Glutamatergic neuron (in vitro differentiated cells): ENCODE results near the gene PLD1. TPM values are rescaled to one million over a fixed set of nuclear protein-coding genes. Genes with fewer than 3 reads are reported as not detected.
"Not testable (repeated sequence)": the region's sequence is repeated elsewhere in the genome, so short reads cannot be mapped to it uniquely, and the experiment has no call there.

Experiments
- DNase-seq: peaks from one replicate; pipeline ENCODE4 v3.0.0; 2022
- H3K27ac Mint-ChIP-seq: one replicate; pipeline ENCODE4 v1.8.0; 2020; ENCODE audit warnings: mild to moderate bottlenecking, mixed read lengths, inconsistent platforms; ENCODE audit not compliant: unreplicated experiment
- H3K27me3 Mint-ChIP-seq: one replicate; pipeline ENCODE4 v1.8.0; 2020; ENCODE audit warnings: mild to moderate bottlenecking, moderate library complexity, mixed read lengths, inconsistent platforms; ENCODE audit not compliant: unreplicated experiment
- H3K36me3 Mint-ChIP-seq: one replicate; pipeline ENCODE4 v1.8.0; 2020; ENCODE audit warnings: mild to moderate bottlenecking, mixed read lengths, inconsistent platforms; ENCODE audit not compliant: unreplicated experiment
- H3K4me1 Mint-ChIP-seq: one replicate; pipeline ENCODE4 v1.8.0; 2020; ENCODE audit warnings: mild to moderate bottlenecking, low read depth, mixed read lengths, inconsistent platforms; ENCODE audit not compliant: unreplicated experiment
- H3K4me3 Mint-ChIP-seq: one replicate; pipeline ENCODE4 v1.8.0; 2020; ENCODE audit warnings: mild to moderate bottlenecking, mixed read lengths, inconsistent platforms; ENCODE audit not compliant: unreplicated experiment
- H3K9me3 Mint-ChIP-seq: one replicate; pipeline ENCODE4 v1.8.0; 2020; ENCODE audit warnings: mild to moderate bottlenecking, moderate library complexity, mixed read lengths, inconsistent platforms; ENCODE audit not compliant: unreplicated experiment
- total RNA-seq: library from RNA; stranded (reverse); fragmentation: NEBNext Ultra II Directional; extraction: Animal tissue kit (Norgen Biotek cat#: 25700); gene quantifications from one replicate; pipeline ENCODE4 v1.2.1, GENCODE V29; 2021; ENCODE audit not compliant: unreplicated experiment
- TF ChIP-seq, protein P1 (sequence below): fragments of 200-600 bp; sonication (generic); IDR thresholded peaks from one replicate; pipeline ENCODE4 v1.5.0; 2021; ENCODE audit not compliant: partially characterized antibody, unreplicated experiment

PLD1 gene
- total RNA-seq, 1 donor from 2014 or later, result 0.61 TPM

- H3K36me3 Mint-ChIP-seq, result no peaks in the 10 kb centered on the region
- no peak overlapping the region for H3K27ac Mint-ChIP-seq
- H3K9me3 Mint-ChIP-seq, result peaks cover 2% of the 10 kb centered on the region
- H3K4me1 Mint-ChIP-seq, result no peaks in the 10 kb centered on the region
- DNase-seq, result no peak
- H3K4me3 Mint-ChIP-seq, result no peak overlapping the region
- TF ChIP-seq, protein P1, sequence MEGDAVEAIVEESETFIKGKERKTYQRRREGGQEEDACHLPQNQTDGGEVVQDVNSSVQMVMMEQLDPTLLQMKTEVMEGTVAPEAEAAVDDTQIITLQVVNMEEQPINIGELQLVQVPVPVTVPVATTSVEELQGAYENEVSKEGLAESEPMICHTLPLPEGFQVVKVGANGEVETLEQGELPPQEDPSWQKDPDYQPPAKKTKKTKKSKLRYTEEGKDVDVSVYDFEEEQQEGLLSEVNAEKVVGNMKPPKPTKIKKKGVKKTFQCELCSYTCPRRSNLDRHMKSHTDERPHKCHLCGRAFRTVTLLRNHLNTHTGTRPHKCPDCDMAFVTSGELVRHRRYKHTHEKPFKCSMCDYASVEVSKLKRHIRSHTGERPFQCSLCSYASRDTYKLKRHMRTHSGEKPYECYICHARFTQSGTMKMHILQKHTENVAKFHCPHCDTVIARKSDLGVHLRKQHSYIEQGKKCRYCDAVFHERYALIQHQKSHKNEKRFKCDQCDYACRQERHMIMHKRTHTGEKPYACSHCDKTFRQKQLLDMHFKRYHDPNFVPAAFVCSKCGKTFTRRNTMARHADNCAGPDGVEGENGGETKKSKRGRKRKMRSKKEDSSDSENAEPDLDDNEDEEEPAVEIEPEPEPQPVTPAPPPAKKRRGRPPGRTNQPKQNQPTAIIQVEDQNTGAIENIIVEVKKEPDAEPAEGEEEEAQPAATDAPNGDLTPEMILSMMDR, result no peak
- H3K27me3 Mint-ChIP-seq, result no peaks in the 10 kb centered on the region
Observed at GRCh38 chr3:171748064-171748924, 62.0 kb downstream of the PLD1 start.

- Mint-ChIP-seq H3K9me3 (peaks cover 2% of the 10 kb centered on the region), H3K4me3 (no peak overlapping the region), H3K27me3 (no peaks in the 10 kb centered on the region), H3K36me3 (no peaks in the 10 kb centered on the region), H3K27ac (no peak overlapping the region), H3K4me1 (no peaks in the 10 kb centered on the region)
- DNase-seq, result no peak
- TF ChIP-seq, protein P1, result no peak
Observed at GRCh38 chr3:171747223-171747920, 62.9 kb downstream of the PLD1 start.

- not testable (repeated sequence) for H3K4me1 Mint-ChIP-seq, H3K4me3 Mint-ChIP-seq, DNase-seq, H3K27ac Mint-ChIP-seq, H3K27me3 Mint-ChIP-seq, H3K36me3 Mint-ChIP-seq, H3K9me3 Mint-ChIP-seq
Observed at GRCh38 chr3:171746320-171747222, 63.7 kb downstream of the PLD1 start.

GRCh38 chr3:171745577-171746319 is 64.5 kb downstream of the PLD1 start:
- H3K36me3 Mint-ChIP-seq, result no peaks in the 10 kb centered on the region
- H3K4me1 Mint-ChIP-seq, result no peaks in the 10 kb centered on the region
- H3K27me3 Mint-ChIP-seq, result no peaks in the 10 kb centered on the region
- H3K4me3 Mint-ChIP-seq, result no peak overlapping the region
- TF ChIP-seq, protein P1, result no peak
- no peak overlapping the region for H3K27ac Mint-ChIP-seq
- peaks cover 2% of the 10 kb centered on the region for H3K9me3 Mint-ChIP-seq
- DNase-seq, result no peak
